ENCODE measurements around the gene CLIC4. TPM values are rescaled to one million over a fixed set of nuclear protein-coding genes. Genes with fewer than 3 reads are reported as not detected.
A peak's percentile ranks its signal among the peaks of the same experiment; 100 is the strongest.

Gene CLIC4
- total RNA-seq, 6 donors from 2014 or later, result 44.0 to 234 (median 147) TPM

- H3K4me3 ChIP-seq, result no peak overlapping the region
- no peaks in the 10 kb centered on the region for H3K4me1 ChIP-seq
- no peak overlapping the region for H3K27ac ChIP-seq
- DNase-seq (no peak), ATAC-seq (ENCODE audit: low FRiP score in 2 of 2) (no peak)
- H3K36me3 ChIP-seq, result no peaks in the 10 kb centered on the region
- TF ChIP-seq EP300 (IDR thresholded peaks at IDR 0.05), result no peak
- TF ChIP-seq, protein P1, sequence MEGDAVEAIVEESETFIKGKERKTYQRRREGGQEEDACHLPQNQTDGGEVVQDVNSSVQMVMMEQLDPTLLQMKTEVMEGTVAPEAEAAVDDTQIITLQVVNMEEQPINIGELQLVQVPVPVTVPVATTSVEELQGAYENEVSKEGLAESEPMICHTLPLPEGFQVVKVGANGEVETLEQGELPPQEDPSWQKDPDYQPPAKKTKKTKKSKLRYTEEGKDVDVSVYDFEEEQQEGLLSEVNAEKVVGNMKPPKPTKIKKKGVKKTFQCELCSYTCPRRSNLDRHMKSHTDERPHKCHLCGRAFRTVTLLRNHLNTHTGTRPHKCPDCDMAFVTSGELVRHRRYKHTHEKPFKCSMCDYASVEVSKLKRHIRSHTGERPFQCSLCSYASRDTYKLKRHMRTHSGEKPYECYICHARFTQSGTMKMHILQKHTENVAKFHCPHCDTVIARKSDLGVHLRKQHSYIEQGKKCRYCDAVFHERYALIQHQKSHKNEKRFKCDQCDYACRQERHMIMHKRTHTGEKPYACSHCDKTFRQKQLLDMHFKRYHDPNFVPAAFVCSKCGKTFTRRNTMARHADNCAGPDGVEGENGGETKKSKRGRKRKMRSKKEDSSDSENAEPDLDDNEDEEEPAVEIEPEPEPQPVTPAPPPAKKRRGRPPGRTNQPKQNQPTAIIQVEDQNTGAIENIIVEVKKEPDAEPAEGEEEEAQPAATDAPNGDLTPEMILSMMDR (IDR thresholded peaks at IDR 0.05), result no peak
- no peak for TF ChIP-seq POLR2A (IDR thresholded peaks at IDR 0.05)
- TF ChIP-seq POLR2AphosphoS5 (IDR thresholded peaks at IDR 0.05), result no peak
- WGBS, 2 donors, result 21 to 25% methylated on average over 1 of the region's 1 CpG
- no peaks in the 10 kb centered on the region for H3K27me3 ChIP-seq
- no peaks in the 10 kb centered on the region for H3K9me3 ChIP-seq
These were observed 135.8 kb downstream of the CLIC4 start for GRCh38 chr1:24881034-24881433.

- no peak overlapping the region for H3K4me3 ChIP-seq
- TF ChIP-seq POLR2A (IDR thresholded peaks at IDR 0.05), result no peak
- TF ChIP-seq, protein P1 (IDR thresholded peaks at IDR 0.05), result no peak
- H3K4me1 ChIP-seq, result no peaks in the 10 kb centered on the region
- H3K27ac ChIP-seq, result no peak overlapping the region
- DNase-seq (no peak), ATAC-seq (ENCODE audit: low FRiP score in 2 of 2) (no peak)
- H3K9me3 ChIP-seq, result no peaks in the 10 kb centered on the region
- H3K27me3 ChIP-seq, result no peaks in the 10 kb centered on the region
- no peaks in the 10 kb centered on the region for H3K36me3 ChIP-seq
These were observed 139.5 kb downstream of the CLIC4 start for GRCh38 chr1:24884751-24885150.

DNA sequence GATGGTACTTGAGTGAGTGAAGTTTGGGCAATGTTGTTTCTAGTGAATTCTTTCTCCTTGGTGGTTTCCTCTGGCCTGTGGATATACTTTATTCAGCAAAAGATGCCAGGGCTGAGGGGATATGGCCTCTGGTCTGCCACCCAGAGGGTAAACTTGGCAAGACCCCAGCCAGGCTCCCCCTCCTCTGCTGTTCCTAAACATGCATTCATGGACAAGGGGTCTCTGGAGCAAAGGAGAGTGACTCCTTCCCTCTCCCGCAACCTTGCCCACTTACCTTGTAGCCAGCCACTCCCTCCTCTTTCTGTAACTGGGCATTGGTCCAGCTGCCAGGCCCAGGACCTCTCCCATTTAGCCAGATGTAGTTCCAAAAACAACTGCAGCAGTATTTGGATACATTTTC is 141.0 kb downstream of the CLIC4 start:
- Histone ChIP-seq H3K4me1 (no peaks in the 10 kb centered on the region), H3K27ac (no peak overlapping the region), H3K36me3 (no peaks in the 10 kb centered on the region), H3K27me3 (no peaks in the 10 kb centered on the region), H3K4me3 (no peak overlapping the region), H3K9me3 (no peaks in the 10 kb centered on the region)
- TF ChIP-seq, protein P1 (IDR thresholded peaks at IDR 0.05), result no peak
- no peak for TF ChIP-seq EP300 (IDR thresholded peaks at IDR 0.05)
- TF ChIP-seq POLR2AphosphoS5 (IDR thresholded peaks at IDR 0.05), result no peak
- no peak for TF ChIP-seq POLR2A (IDR thresholded peaks at IDR 0.05)
- 57 to 63% methylated on average over 1 of the region's 1 CpG for WGBS, 2 donors
- ATAC-seq (ENCODE audit: low FRiP score in 2 of 2) (no peak), DNase-seq (peak in 1 of 2 donors; percentile 21)

DNA sequence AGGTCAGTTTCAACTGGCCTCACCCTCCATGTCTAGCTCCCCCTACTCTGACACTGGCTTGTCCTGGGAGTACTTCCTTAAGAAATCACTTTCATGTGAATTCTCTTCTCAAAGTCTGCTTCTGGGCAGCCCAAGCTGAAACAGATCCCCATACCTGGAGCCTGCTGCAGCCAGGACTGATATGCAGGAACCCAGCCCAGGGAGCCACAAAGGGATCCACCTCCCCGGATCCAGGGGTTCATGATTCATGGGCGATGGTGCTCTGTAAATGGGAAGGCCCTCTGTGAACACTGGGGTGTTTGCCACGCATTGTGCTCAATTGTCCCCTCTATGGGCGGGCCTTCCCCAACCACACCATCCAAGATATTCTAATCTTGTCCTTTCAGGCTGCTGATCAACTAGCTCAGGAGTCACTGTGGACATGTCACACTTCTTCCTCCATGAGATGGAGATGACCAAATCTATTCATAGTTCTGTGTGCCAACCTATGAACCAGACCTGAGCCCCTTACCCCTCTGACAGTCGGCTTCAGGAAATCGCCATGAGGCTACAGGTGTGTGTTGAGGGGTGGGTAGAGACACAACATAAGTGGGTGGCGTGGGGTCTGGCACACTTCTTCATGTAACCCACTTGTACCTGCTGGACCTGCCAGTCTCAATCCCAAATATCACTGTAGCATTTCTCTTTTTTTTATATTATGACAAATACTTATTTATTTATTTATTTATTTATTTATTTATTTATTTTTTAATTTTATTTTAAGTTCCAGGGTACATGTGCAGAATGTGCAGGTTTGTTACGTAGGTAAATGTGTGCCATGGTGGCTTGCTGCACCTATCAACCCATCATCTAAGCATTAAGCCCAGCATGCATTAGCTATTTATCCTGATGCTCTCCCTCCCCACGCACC is 143.1 kb downstream of the CLIC4 start:
- Histone ChIP-seq H3K36me3 (no peaks in the 10 kb centered on the region), H3K9me3 (peaks cover 0 to 6% (median 2%) of the 10 kb centered on the region in 4 donors), H3K4me1 (peaks cover 0 to 3% (median 0%) of the 10 kb centered on the region in 4 donors), H3K27me3 (no peaks in the 10 kb centered on the region), H3K27ac (no peak overlapping the region), H3K4me3 (no peak overlapping the region)
- TF ChIP-seq POLR2AphosphoS5 (IDR thresholded peaks at IDR 0.05) (no peak), POLR2A (IDR thresholded peaks at IDR 0.05) (no peak), EP300 (IDR thresholded peaks at IDR 0.05) (no peak)
- TF ChIP-seq, protein P1 (IDR thresholded peaks at IDR 0.05), result no peak
- WGBS, 2 donors, result 88 to 94% methylated on average over 9 of the region's 9 CpGs
- DNase-seq (no peak), ATAC-seq (ENCODE audit: low FRiP score in 2 of 2) (peak in 1 of 2 donors; percentile 30)

Measured in upper lobe of left lung (tissue), 6 donors.